HepG2 (cell line): ENCODE measurements around the gene MAGEH1. TPM values are rescaled to one million over a fixed set of nuclear protein-coding genes. Genes with fewer than 3 reads are reported as not detected.

ENCODE experiments used
- ATAC-seq: fragments of 200-7000 bp; cut with Tn5 transposase; 3 replicates; pipeline ENCODE4 v1.9.1; 2020; ENCODE audit warnings: mild to moderate bottlenecking, moderate library complexity
- BruUV-seq: library from RNA; stranded (reverse); fragments of 400-500 nt; replicated peaks from 2 replicates; lab custom pipeline; 2021; lab: Mats Ljungman, UMichigan
- CTCF ChIA-PET: fragments of 300-600 bp; formaldehyde crosslinking; extraction: SDS; loops from one replicate; lab custom pipeline; 2021; ENCODE audit warnings: low total read pairs, inconsistent platforms, low intra/inter-chr PET ratio; lab: Yijun Ruan, JAX
- POLR2A ChIA-PET: fragments of 350-600 bp; sonication (Branson Sonifier 250); formaldehyde crosslinking; loops from one replicate; lab custom pipeline; 2020; ENCODE audit warnings: antibody characterized with exemption, inconsistent platforms; lab: Yijun Ruan, JAX
- DNase-seq: peaks from one replicate; pipeline ENCODE4 v3.0.0-alpha.2; 2015; ENCODE audit warnings: low spot score
- FAIRE-seq: peaks from 3 replicates; lab custom pipeline; 2011; peaks lifted over from hg19 to GRCh38; lab: Jason Lieb, UNC
- H2AFZ ChIP-seq: one replicate; pipeline ENCODE4 v1.6.1; 2011; ENCODE audit warnings: low read length, inconsistent platforms
- H3K27ac ChIP-seq: fragments of 300-600 bp; 3 replicates; pipeline ENCODE4 v1.8.0; 2011; ENCODE audit warnings: mixed run types, mild to moderate bottlenecking, mixed read lengths, low read length, inconsistent platforms; ENCODE audit not compliant: insufficient read depth; ENCODE audit errors: extremely low read length
- H3K27me3 ChIP-seq, 2 experiments: fragments of 200-600 bp in 1 of 2; 2 replicates in 1 of 2; 3 replicates in 1 of 2; pipeline versions ENCODE4 v1.6.0 to v1.8.0; 2011; ENCODE audit warnings: low read length in 2 of 2, mild to moderate bottlenecking in 2 of 2, moderate library complexity in 2 of 2, inconsistent platforms in 1 of 2; ENCODE audit not compliant: insufficient read depth in 2 of 2, control insufficient read depth in 1 of 2
- H3K36me3 ChIP-seq, 2 experiments: fragments of 200-600 bp in 1 of 2; replicated peaks in 1 of 2; 2 replicates in 1 of 2; 3 replicates in 1 of 2; pipeline versions ENCODE4 v1.5.1 to v1.8.0; 2011; ENCODE audit warnings: low read length in 2 of 2, inconsistent platforms in 1 of 2; ENCODE audit not compliant: insufficient read depth in 2 of 2, control insufficient read depth in 1 of 2
- H3K4me1 ChIP-seq: 2 replicates; pipeline ENCODE4 v1.5.1; 2012; ENCODE audit warnings: low read length, inconsistent platforms; ENCODE audit not compliant: insufficient read depth
- H3K4me2 ChIP-seq: 2 replicates; pipeline ENCODE4 v1.6.0; 2011; ENCODE audit warnings: low read depth, low read length, inconsistent platforms
- H3K4me3 ChIP-seq, 3 experiments: fragments of 200-600 bp in 1 of 3; sonication (generic), shearing (Covaris generic) in 1 of 3; replicated peaks in 1 of 3; 2 replicates each; pipeline ENCODE4 v1.5.1; 2011 to 2016; ENCODE audit warnings: low read length in 3 of 3, inconsistent platforms in 2 of 3, low read depth in 2 of 3, mild to moderate bottlenecking in 2 of 3, control low read depth in 1 of 3, mixed read lengths in 1 of 3; ENCODE audit not compliant: insufficient read depth in 1 of 3
- H3K79me2 ChIP-seq: one replicate; pipeline ENCODE4 v1.6.1; 2011; ENCODE audit warnings: low read length, inconsistent platforms; ENCODE audit not compliant: insufficient read depth
- H3K9ac ChIP-seq: 2 replicates; pipeline ENCODE4 v1.6.0; 2011; ENCODE audit warnings: mild to moderate bottlenecking, low read depth, low read length, inconsistent platforms; ENCODE audit not compliant: insufficient read depth
- H3K9me3 ChIP-seq: 2 replicates; pipeline ENCODE4 v1.5.1; 2012; ENCODE audit warnings: mild to moderate bottlenecking, low read length
- H4K20me1 ChIP-seq: 2 replicates; pipeline ENCODE4 v1.6.0; 2011; ENCODE audit warnings: inconsistent platforms, mild to moderate bottlenecking, low read length, moderate library complexity; ENCODE audit not compliant: insufficient read depth
- JUN ChIP-seq: sonication (generic); formaldehyde crosslinking; IDR thresholded peaks from 2 replicates; pipeline ENCODE4 v1.4.0; 2020; ENCODE audit warnings: mild to moderate bottlenecking, missing genetic modification reagents
- MIER2 ChIP-seq: IDR thresholded peaks from 2 replicates; pipeline ENCODE4 v1.6.1; 2016; ENCODE audit warnings: missing biosample characterization, missing genetic modification reagents
- NFE2 ChIP-seq: sonication (generic); formaldehyde crosslinking; IDR thresholded peaks from 2 replicates; pipeline ENCODE4 v1.4.0; 2020; ENCODE audit warnings: missing genetic modification reagents
- PHF5A ChIP-seq: IDR thresholded peaks from one replicate; pipeline ENCODE4 v1.6.1; 2018; ENCODE audit warnings: low read depth, missing genetic modification reagents; ENCODE audit not compliant: unreplicated experiment
- ZNF746 ChIP-seq: sonication (generic); formaldehyde crosslinking; IDR thresholded peaks from 2 replicates; pipeline ENCODE4 v1.8.0; 2022; ENCODE audit warnings: mild to moderate bottlenecking, missing genetic modification reagents
- ZNF766 ChIP-seq: sonication (generic); formaldehyde crosslinking; IDR thresholded peaks from 2 replicates; pipeline ENCODE4 v1.5.0; 2020; ENCODE audit warnings: missing genetic modification reagents, borderline replicate concordance
- WGBS: methylation state at CpG from one replicate; pipeline ENCODE4 v1.1.6; 2017; ENCODE audit warnings: low lambda C conversion rate; 5-methylcytosine and 5-hydroxymethylcytosine counted together
- in situ Hi-C: cut with HindIII; loops from 2 replicates; pipeline ENCODE4 v1.10.0; 2017; ENCODE audit warnings: low pct_unique_long_range_greater_than_20kb; ENCODE audit not compliant: extremely low pct_ligation_motif_present
- intact Hi-C: fragments of 100-400 bp; cut with micrococcal nuclease; formaldehyde crosslinking; loops from one replicate; pipeline ENCODE4 v1.10.0; 2022; ENCODE audit not compliant: unreplicated experiment
- polyA plus RNA-seq, 8 experiments: library from polyadenylated mRNA; depleted of rRNA in 3 of 8; stranded (reverse) in 7 of 8; unstranded in 1 of 8; fragments of >200 nt; fragmentation: Illumina TruSeq in 4 of 8; extraction: Trizol in 4 of 8; gene quantifications; 2 replicates each; pipeline versions ENCODE4 v1.2.1 to v1.2.3, GENCODE V29; 2011 to 2016; ENCODE audit warnings: low read depth in 4 of 8, missing spikeins in 1 of 8, mixed read lengths in 1 of 8; ENCODE audit not compliant: insufficient read depth in 1 of 8
- total RNA-seq, 5 experiments: library from RNA; depleted of rRNA; stranded (reverse); fragments of >200 nt; fragmentation: Illumina TruSeq; extraction: Trizol; gene quantifications; 2 replicates each; pipeline ENCODE4 v1.2.3, GENCODE V29; 2016; ENCODE audit warnings: low read depth in 1 of 5
- TF ChIP-seq, protein P1 (sequence below): IDR thresholded peaks from 2 replicates; pipeline ENCODE4 v1.6.1; 2016; ENCODE audit warnings: missing compliant biosample characterization, missing genetic modification reagents, borderline replicate concordance
- TF ChIP-seq, protein P2 (sequence below): sonication (generic); formaldehyde crosslinking; conservative IDR thresholded peaks from 2 replicates; pipeline ENCODE4 v1.4.0; 2020; ENCODE audit warnings: missing genetic modification reagents
- TF ChIP-seq, protein P3 (sequence below): sonication (generic); formaldehyde crosslinking; IDR thresholded peaks from 2 replicates; pipeline ENCODE4 v1.4.0; 2020; ENCODE audit warnings: missing genetic modification reagents
- TF ChIP-seq, protein P4 (sequence below): sonication (generic); formaldehyde crosslinking; IDR thresholded peaks from 2 replicates; pipeline ENCODE4 v1.5.0; 2020; ENCODE audit warnings: missing genetic modification reagents, mild to moderate bottlenecking, borderline replicate concordance

Gene MAGEH1
- total and polyA plus RNA-seq, 2 of the 13 experiments (the other 11 are each of a cell fraction or from before 2014, with no cell fraction given) = 3.8 to 5.0 TPM

DNA sequence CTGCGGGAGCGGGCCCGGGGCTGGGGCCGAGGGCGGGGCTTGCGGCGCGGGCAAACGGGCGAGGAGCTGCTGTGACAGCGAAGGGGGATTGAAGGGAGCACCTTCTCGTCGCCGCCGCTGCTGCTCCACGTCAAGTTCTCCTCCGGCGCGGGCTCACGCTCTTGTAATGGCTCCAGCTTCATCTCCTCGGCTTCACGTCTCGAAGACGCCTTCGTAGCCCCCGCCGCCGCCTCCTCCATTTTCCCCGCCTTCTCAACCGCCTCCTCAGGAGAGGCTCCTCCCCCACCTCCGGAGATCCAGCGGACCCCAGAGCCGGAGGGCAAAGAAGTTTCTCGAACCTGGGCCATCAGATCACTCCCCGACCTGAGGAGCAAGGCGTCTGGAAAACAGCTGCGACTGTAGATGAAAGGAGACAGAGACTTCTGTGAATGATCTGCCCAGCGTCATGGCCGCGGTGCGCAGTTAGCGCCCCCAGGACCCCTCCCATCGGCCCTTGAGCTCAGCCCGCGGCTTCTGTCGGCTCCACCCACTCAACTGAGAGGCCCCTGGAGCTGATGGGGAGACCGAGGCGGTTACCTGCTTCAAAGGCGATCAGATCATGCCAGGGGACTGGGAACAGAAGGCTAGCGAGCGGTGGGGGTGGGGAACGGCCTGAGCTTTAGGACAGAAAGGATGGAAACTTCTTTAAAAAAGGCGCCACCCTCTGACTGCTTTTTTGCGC, 36.8 kb downstream of the MAGEH1 start (continued):
- no peak for TF ChIP-seq PHF5A (CRISPR knock-in tag)
- TF ChIP-seq, protein P1, sequence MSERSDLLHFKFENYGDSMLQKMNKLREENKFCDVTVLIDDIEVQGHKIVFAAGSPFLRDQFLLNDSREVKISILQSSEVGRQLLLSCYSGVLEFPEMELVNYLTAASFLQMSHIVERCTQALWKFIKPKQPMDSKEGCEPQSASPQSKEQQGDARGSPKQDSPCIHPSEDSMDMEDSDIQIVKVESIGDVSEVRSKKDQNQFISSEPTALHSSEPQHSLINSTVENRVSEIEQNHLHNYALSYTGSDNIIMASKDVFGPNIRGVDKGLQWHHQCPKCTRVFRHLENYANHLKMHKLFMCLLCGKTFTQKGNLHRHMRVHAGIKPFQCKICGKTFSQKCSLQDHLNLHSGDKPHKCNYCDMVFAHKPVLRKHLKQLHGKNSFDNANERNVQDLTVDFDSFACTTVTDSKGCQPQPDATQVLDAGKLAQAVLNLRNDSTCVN (CRISPR knock-in tag) = no peak

DNA sequence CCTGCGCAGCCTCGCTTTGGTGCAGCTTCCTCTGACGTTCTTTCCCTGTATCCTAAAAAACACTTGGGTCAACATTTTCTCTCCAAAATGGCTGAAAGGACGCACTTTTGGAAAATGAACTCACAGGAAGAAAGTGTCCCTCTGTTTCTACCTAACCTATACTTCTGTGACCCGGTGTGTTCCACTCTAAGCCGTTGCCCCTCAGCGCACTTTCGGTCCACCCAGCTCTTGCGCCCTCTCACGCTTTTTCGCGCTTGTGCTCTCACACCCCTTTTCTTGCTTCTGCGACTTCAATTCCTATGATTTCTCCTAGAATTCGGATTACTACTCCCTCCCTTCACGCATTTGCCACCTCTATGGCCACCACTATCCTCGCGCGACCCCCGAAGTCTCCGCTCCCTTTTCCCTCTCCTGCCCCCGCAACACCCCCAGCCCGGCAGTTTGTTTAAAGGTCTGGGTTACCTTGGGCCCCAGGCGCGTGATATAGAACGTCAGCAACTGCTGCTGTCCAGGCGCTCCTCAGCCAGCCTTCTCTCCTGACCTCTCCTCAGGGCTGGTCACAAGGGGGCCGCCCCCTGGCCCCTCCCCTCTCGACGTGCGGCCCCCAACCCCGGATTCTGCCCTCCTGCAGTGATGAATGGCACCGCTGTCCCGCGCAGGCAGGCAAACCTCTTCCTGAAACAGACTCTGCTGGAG, 37.5 kb downstream of the MAGEH1 start, which contains the start of gene USP51:
TSS of gene USP51 (minus strand) at position 535 of the 696 bp plus-strand sequence. CDS start 909 bp downstream, outside the sequence.
- FAIRE-seq = no peak
- Histone ChIP-seq H3K27ac (no peak within 1 kb of the TSS), H2AFZ (no peak within 1 kb of the TSS), H3K4me3 (no peak within 1 kb of the TSS), H3K4me2 (no peak within 1 kb of the TSS), H3K9ac (no peak within 1 kb of the TSS), H3K4me1 (no peaks in the 10 kb centered on the region), H4K20me1 (no peaks in the 10 kb centered on the region), H3K79me2 (no peaks in the 10 kb centered on the region), H3K27me3 (no peaks in the 10 kb centered on the region), H3K9me3 (no peaks in the 10 kb centered on the region), H3K36me3 (no peaks in the 10 kb centered on the region)
- ATAC-seq = no peak
- ChIA-PET CTCF (no interaction called here), POLR2A (no interaction called here)
- BruUV-seq = no TSS peak
- DNase-seq = no peak
- intact Hi-C loops = no loop called here
- WGBS = 24% methylated on average over 30 of the region's 34 CpGs
- in situ Hi-C loops = no loop called here
- TF ChIP-seq ZNF746 (CRISPR knock-in tag) (no peak), NFE2 (CRISPR knock-in tag) (no peak), JUN (CRISPR knock-in tag) (no peak), ZNF766 (CRISPR knock-in tag) (no peak), MIER2 (CRISPR knock-in tag) (no peak)
- TF ChIP-seq, protein P2, sequence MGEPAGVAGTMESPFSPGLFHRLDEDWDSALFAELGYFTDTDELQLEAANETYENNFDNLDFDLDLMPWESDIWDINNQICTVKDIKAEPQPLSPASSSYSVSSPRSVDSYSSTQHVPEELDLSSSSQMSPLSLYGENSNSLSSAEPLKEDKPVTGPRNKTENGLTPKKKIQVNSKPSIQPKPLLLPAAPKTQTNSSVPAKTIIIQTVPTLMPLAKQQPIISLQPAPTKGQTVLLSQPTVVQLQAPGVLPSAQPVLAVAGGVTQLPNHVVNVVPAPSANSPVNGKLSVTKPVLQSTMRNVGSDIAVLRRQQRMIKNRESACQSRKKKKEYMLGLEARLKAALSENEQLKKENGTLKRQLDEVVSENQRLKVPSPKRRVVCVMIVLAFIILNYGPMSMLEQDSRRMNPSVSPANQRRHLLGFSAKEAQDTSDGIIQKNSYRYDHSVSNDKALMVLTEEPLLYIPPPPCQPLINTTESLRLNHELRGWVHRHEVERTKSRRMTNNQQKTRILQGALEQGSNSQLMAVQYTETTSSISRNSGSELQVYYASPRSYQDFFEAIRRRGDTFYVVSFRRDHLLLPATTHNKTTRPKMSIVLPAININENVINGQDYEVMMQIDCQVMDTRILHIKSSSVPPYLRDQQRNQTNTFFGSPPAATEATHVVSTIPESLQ (CRISPR knock-in tag) = no peak
- TF ChIP-seq, protein P3, sequence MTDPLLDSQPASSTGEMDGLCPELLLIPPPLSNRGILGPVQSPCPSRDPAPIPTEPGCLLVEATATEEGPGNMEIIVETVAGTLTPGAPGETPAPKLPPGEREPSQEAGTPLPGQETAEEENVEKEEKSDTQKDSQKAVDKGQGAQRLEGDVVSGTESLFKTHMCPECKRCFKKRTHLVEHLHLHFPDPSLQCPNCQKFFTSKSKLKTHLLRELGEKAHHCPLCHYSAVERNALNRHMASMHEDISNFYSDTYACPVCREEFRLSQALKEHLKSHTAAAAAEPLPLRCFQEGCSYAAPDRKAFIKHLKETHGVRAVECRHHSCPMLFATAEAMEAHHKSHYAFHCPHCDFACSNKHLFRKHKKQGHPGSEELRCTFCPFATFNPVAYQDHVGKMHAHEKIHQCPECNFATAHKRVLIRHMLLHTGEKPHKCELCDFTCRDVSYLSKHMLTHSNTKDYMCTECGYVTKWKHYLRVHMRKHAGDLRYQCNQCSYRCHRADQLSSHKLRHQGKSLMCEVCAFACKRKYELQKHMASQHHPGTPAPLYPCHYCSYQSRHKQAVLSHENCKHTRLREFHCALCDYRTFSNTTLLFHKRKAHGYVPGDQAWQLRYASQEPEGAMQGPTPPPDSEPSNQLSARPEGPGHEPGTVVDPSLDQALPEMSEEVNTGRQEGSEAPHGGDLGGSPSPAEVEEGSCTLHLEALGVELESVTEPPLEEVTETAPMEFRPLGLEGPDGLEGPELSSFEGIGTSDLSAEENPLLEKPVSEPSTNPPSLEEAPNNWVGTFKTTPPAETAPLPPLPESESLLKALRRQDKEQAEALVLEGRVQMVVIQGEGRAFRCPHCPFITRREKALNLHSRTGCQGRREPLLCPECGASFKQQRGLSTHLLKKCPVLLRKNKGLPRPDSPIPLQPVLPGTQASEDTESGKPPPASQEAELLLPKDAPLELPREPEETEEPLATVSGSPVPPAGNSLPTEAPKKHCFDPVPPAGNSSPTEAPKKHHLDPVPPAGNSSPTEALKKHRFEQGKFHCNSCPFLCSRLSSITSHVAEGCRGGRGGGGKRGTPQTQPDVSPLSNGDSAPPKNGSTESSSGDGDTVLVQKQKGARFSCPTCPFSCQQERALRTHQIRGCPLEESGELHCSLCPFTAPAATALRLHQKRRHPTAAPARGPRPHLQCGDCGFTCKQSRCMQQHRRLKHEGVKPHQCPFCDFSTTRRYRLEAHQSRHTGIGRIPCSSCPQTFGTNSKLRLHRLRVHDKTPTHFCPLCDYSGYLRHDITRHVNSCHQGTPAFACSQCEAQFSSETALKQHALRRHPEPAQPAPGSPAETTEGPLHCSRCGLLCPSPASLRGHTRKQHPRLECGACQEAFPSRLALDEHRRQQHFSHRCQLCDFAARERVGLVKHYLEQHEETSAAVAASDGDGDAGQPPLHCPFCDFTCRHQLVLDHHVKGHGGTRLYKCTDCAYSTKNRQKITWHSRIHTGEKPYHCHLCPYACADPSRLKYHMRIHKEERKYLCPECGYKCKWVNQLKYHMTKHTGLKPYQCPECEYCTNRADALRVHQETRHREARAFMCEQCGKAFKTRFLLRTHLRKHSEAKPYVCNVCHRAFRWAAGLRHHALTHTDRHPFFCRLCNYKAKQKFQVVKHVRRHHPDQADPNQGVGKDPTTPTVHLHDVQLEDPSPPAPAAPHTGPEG (CRISPR knock-in tag) = no peak
- TF ChIP-seq, protein P4, sequence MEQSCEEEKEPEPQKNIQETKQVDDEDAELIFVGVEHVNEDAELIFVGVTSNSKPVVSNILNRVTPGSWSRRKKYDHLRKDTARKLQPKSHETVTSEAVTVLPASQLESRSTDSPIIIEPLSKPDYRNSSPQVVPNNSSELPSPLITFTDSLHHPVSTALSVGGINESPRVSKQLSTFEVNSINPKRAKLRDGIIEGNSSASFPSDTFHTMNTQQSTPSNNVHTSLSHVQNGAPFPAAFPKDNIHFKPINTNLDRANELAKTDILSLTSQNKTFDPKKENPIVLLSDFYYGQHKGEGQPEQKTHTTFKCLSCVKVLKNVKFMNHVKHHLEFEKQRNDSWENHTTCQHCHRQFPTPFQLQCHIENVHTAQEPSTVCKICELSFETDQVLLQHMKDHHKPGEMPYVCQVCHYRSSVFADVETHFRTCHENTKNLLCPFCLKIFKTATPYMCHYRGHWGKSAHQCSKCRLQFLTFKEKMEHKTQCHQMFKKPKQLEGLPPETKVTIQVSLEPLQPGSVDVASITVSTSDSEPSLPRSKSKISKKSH (CRISPR knock-in tag) = no peak
